ENCODE data around the gene IQSEC1. TPM values are rescaled to one million over a fixed set of nuclear protein-coding genes. Genes with fewer than 3 reads are reported as not detected.
"Not testable (repeated sequence)": the region's sequence is repeated elsewhere in the genome, so short reads cannot be mapped to it uniquely, and the experiment has no call there.

The IQSEC1 gene
- total RNA-seq, 1 experiment from 2014 or later, result 4.9 TPM

GRCh38 chr3:12893247-12893646 is 180.0 kb downstream of the IQSEC1 start:
- no peak for DNase-seq (ENCODE audit: low read depth)

DNA sequence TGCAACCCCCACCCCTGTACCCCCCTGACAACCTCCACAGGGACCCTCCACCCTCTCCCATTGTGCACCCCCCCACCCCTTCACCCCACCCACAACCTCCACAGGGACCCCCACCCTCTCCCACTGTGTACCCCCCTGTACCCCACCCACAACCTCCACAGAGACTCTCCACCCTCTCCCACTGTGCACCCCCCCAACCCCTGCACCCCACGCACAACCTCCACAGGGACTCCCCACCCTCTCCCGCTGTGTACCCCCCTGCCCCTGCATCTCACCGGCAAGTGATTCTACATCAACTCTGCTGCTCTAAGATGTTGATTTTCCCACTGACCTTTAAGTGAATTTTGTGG is 180.4 kb downstream of the IQSEC1 start:
- DNase-seq (ENCODE audit: low read depth), result no peak

DNA sequence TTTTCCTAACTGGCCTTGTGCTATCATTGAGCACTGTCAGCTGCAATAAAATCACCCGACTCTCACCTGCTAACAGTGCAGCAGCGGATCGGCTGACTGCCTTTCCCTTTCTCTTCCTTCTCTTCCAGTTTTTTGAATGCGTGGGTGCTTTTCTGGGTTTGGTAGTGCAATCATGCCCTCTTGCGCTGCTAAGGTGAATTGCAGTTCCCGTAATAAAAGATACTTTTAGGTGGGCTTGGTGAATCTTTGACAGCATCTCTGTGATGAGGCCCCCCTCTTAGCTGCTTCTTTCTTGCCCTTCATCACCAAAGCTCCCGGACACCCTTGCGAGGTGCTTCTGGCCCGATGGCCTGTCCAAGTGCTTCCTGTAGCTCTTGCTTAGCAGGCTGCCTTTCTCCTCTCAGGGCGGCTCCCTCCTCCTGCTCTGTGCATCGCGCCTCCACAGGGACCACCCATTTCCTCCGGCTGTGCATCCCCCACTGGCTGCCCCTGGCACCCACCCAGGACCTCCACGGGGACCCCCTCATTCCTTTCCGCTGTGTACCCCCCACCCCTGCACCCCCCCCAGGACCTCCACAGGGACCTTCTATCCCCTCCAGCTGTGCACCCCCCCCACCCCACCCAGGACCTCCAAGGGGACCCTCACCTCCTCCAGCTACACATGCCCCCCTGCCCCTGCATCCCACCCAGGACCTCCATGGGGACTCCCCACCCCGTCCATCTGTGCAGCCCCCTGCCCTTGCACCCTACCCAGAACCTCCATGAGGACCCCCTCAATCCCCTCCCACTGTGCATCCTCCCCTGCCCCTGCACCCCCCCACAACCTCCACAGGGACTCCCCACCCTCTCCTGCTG is 181.0 kb downstream of the IQSEC1 start:
- DNase-seq (ENCODE audit: low read depth), result peak; percentile 55

DNA sequence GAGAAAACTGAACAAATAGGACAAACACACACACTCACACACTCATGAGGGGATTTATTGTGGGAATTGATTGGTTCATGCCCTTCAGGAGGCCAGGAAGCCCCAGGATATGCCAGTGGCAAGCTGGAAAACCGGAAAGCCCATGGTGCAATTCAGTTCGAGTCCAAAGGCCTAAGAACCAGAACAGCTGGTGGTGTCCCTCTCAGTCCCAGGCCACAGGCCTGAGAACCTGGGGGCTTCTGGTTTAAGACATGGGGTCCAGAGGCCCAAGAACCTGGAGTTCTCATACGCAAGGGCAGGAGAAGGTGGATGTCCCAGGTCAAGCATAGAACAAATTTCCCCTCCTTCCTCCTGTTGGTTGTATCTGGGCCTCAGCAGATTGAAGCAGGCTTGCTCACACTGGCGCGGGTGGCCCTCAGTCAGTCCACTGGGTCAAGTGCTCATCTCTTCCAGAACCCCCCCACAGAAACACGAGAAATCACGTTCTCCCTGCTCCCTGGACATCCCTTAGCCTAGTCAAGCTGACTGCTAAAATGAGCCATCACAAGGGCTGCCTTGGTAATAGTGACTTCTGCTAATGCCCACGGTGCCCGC is 181.7 kb downstream of the IQSEC1 start:
- no peak for DNase-seq (ENCODE audit: low read depth)

- peak; percentile 15 for DNase-seq (ENCODE audit: low read depth)
Measured at GRCh38 chr3:12890610-12891390, 182.4 kb downstream of the IQSEC1 start.

DNA sequence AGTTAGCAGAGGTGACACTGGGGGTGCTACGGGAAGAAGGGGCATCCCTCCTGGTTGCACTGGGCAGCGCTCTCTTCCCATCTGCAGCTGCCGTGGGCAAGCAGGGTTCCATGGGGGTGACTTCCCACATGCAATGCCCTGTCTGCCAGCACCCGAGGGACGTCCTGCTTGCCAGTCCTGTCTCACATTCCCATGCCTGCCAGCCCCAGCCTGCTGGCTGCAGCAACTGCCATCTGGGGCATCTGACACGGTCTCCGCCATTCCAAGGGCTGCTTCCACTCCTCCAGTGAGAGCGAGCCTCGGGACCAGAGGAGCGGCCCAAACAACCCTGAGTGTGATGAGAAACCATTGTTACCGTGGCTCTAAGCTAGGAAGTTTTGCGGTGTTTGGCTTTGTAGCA is 186.5 kb downstream of the IQSEC1 start:
- no peak for DNase-seq (ENCODE audit: low read depth)

DNA sequence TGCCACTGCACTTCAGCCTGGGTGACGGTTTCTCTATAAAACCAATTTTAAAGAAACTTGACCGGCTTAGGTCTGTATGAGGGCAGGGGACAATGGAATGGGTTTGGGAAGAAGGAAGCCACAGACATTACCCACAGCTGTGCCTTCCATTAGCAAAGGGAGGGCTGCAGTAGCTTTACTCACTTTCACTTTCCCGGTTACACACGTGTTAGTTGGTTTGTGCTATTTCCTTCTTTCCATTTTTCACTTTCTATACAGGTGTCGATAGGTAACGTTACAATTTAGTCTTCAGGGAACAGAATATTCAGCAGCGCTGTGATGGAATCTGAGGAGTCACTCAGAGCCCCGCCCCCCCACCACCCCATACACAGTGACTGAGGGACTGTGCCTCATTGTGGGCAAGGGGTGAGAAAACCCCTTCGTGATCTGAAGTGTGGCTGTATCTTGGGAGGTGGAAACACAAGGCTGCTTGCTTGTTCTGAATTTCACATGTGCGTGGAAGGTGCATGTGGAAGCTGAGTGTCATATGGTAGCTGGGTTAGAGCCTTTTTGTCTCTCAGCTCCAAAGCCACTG is 187.0 kb downstream of the IQSEC1 start:
- no peak for DNase-seq (ENCODE audit: low read depth)

GRCh38 chr3:12885583-12885930 is 187.7 kb downstream of the IQSEC1 start:
- DNase-seq (ENCODE audit: low read depth), result no peak

- no peak for DNase-seq (ENCODE audit: low read depth)
Measured at GRCh38 chr3:12884790-12885582, 188.2 kb downstream of the IQSEC1 start.

DNA sequence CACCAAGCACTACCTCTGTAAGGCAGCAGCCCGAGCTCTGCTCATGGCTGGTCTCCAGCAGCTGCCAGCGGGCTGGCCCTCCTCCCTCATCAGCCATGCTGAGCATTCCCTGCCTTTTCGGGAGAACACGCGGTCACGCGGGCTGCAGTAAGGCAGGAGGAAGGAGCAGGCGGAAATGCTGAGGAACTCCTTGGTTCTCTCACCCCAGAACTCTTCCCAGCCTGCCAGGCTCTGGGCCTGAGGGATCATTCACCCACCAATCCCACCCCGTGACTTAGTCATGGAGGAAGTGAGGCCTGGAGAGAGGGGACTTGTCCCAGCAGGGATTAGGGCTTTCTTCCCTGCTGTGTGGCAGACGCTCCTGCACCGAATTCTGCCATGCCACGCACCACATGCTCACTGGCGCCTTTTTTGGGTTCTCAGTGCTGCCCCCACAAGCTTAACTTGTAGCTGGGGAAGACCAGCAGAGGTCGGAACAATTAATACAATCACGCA is 189.0 kb downstream of the IQSEC1 start:
- DNase-seq (ENCODE audit: low read depth), result no peak

DNA sequence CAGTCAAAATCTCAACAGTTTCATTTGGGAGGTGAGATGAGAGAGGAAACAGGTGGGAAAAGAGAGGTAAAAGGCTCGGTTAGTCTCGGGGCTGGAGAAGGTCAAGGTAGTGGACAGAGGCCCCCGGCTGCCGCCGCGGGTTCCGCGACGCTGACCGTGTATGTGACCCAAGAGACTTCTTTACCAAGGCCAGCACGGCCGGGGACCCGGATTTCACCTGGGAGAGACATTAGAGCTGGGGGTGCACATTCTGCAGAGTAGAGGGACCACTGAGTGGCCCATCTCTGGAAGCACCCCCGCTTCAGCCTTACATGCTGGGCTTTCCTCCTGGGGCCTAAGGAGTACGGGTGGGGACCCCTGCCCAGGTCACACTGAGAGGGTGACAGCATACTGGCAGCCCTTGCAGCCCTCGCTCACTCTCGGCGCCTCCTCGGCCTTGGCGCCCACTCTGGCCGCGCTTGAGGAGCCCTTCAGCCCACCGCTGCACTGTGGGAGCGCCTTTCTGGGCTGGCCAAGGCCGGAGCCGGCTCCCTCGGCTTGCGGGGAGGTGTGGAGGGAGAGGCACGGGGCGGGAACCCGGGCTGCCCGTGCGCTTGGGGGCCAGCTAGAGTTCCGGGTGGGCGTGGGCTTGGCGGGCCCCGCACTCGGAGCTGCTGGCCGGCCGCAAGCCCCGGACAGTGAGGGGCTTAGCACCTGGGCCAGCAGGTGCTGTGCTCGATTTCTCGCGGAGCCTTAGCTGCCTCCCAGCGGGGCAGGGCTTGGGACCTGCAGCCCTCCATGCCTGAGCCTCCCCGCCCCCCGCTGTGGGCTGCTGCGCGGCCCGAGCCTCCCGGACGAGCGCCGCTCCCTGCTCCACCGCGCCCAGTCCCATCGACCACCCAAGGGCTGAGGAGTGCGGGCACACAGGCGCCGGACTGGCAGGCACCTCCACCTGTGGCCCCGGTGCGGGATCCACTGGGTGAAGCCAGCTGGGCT is 190.6 kb downstream of the IQSEC1 start:
- no peak for DNase-seq (ENCODE audit: low read depth)

DNA sequence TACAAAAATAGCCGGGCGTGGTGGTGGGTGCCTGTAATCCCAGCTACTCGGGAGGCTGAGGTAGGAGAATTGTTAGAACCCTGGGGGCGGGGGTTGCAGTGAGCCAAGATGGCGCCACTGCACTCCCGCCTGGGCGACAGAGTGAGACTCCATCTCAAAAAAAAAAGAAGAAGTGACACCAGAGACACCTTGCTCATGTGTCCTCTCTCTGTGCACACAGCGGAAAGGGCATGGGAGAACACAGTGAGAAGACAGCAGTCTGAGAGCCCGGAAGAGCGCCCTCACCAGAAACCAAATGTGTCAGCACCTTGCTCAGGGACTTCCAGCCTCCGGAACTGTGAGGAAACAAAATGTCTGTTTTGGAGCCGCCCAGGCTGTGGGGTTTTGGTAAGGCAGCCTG is 191.4 kb downstream of the IQSEC1 start:
- not testable (repeated sequence) for DNase-seq (ENCODE audit: low read depth)

GRCh38 chr3:12879191-12879815 is 193.9 kb downstream of the IQSEC1 start:
- DNase-seq (ENCODE audit: low read depth), result no peak

DNA sequence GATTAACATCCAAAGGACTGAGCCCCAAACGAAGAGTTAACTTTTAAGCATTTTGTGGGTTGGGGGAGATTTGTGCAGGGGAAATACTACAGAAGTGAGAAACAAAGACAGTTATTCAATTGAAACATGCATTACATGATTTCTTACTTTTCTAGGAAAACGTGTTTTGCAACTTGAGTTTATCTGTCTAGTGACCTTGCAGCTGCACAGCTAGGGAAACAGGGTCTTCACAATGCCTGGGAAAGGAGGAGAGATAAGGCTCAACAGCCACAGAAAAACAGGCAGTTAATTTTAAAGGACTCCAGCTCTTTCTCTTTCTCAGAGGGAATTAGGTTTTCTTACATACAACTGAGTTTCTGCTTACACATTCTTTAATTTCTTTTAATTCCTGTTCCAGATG is 194.5 kb downstream of the IQSEC1 start:
- not testable (repeated sequence) for DNase-seq (ENCODE audit: low read depth)

- no peak for DNase-seq (ENCODE audit: low read depth)
Measured at GRCh38 chr3:12878141-12878574, 195.1 kb downstream of the IQSEC1 start.

- DNase-seq (ENCODE audit: low read depth), result no peak
Measured at GRCh38 chr3:12877040-12877439, 196.2 kb downstream of the IQSEC1 start.

DNA sequence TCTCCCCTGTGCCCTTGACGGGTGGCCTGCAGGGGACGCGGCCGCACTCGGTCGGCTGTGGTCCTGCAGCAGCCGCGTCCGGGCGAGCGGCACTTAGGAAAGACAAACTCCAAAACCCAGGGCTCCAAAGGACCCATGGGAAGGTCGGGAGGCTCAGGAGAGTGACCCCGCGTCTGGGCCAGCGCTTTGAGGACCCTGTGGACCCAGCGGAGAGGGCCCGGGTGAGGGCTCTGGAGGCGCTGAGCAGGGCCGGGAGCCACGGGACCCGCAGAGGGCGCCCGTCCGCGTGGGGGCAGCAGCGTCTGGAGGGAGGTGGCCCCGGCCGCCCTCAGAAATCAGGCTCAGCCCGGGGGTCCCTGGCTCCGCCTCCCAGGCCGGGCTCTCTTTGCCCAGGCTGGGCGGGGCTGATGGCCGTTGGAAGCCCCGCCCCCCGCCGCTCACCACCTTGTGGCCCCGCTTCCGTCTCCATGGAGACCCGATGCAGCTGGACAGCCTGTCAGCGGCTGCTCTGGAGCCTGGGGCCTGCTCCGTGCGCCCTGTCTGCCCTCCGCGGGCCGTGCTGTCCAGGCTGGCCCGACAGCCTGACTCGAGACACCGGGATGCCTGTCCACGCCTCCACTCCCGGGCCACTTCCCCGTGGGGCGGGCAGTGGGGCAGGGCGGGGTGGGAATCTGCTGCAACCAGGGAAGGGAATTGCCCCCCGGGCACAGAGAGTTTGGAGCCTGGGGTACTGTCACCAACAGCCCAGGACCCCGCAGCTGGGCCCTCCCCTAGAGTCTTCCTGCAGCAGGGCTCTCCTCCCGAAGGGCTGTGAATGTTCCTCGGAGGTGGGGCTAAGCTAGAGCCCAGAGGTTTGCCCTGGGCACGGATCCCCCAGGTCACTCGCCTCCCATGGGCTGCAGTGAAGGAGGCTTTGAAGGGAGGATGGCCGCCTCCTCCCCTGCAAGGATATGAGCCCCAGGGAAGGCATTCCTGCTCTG is 197.1 kb downstream of the IQSEC1 start:
- DNase-seq (ENCODE audit: low read depth), result peak; percentile 43

- no peak for DNase-seq (ENCODE audit: low read depth)
Measured at GRCh38 chr3:12871404-12871983, 201.7 kb downstream of the IQSEC1 start.

All from Daoy (cell line).